ENCODE measurements around the gene TMCC3.

DNA sequence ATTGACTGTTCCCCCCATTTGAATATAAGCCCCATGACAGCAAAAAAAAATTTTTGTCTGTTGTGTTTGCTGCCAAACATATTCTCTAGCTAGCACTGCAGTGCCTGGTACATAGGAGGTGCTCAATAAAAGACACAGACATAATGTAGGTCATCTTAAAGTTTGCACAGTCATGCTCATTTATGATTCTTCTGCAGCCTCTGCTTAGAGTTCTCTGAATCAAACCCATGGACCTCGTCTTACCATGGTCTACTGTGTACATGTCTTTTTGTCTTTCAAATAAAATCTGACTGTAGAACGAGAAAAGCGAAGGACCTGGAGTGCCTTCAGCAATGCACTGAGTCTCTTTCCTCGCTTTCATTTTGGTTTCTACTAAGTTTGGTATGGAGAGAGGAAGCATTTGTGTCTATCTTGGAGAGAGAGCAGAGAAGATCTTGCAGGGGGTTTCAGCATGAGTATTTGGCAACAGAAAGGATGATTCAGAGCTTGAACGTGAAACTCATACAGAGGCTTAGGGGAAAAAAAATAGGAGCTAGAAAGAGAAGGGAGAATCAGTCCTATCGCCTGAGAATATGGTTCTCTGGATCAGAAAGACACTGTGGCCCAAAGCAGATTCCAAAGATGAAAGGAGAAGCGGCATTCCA is 38.8 kb upstream of the TMCC3 start:
- TF ChIP-seq, protein P1, sequence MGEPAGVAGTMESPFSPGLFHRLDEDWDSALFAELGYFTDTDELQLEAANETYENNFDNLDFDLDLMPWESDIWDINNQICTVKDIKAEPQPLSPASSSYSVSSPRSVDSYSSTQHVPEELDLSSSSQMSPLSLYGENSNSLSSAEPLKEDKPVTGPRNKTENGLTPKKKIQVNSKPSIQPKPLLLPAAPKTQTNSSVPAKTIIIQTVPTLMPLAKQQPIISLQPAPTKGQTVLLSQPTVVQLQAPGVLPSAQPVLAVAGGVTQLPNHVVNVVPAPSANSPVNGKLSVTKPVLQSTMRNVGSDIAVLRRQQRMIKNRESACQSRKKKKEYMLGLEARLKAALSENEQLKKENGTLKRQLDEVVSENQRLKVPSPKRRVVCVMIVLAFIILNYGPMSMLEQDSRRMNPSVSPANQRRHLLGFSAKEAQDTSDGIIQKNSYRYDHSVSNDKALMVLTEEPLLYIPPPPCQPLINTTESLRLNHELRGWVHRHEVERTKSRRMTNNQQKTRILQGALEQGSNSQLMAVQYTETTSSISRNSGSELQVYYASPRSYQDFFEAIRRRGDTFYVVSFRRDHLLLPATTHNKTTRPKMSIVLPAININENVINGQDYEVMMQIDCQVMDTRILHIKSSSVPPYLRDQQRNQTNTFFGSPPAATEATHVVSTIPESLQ (CRISPR knock-in tag; IDR thresholded peaks at IDR 0.05), result no peak
- TF ChIP-seq, protein P2, sequence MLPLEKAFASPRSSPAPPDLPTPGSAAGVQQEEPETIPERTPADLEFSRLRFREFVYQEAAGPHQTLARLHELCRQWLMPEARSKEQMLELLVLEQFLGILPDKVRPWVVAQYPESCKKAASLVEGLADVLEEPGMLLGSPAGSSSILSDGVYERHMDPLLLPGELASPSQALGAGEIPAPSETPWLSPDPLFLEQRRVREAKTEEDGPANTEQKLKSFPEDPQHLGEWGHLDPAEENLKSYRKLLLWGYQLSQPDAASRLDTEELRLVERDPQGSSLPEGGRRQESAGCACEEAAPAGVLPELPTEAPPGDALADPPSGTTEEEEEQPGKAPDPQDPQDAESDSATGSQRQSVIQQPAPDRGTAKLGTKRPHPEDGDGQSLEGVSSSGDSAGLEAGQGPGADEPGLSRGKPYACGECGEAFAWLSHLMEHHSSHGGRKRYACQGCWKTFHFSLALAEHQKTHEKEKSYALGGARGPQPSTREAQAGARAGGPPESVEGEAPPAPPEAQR (CRISPR knock-in tag; IDR thresholded peaks at IDR 0.05), result no peak
